ENCODE measurements around the gene RNF169. TPM values are rescaled to one million over a fixed set of nuclear protein-coding genes. Genes with fewer than 3 reads are reported as not detected.
A peak's percentile ranks its signal among the peaks of the same experiment; 100 is the strongest.
"Not testable (repeated sequence)": the region's sequence is repeated elsewhere in the genome, so short reads cannot be mapped to it uniquely, and the experiment has no call there.

Gene RNF169
- total RNA-seq, 2 donors from 2014 or later, result 18.1 to 19.4 TPM

- DNase-seq (no peak), ATAC-seq (no peak)
- peaks cover 34% of the 10 kb centered on the region for H3K4me1 Mint-ChIP-seq
Observed at GRCh38 chr11:74766905-74767304, 18.3 kb downstream of the RNF169 start.

GRCh38 chr11:74768172-74768651 is 19.6 kb downstream of the RNF169 start:
- H3K4me1 Mint-ChIP-seq, result peaks cover 30% of the 10 kb centered on the region
- peak overlapping the region; percentile 86 for H3K27ac Mint-ChIP-seq
- not testable (repeated sequence) for H3K9me3 ChIP-seq (ENCODE audit: control insufficient read depth, low read length, poor library complexity, severe bottlenecking); H3K4me3 Mint-ChIP-seq; H3K27me3 Mint-ChIP-seq; H3K36me3 Mint-ChIP-seq (ENCODE audit: low read depth); DNase-seq
- peak; percentile 27 for ATAC-seq

More at GRCh38 chr11:74766905-74767304, 18.3 kb downstream of the RNF169 start:
- H3K9me3 ChIP-seq (ENCODE audit: control insufficient read depth, low read length, poor library complexity, severe bottlenecking), result no peaks in the 10 kb centered on the region
- Mint-ChIP-seq H3K4me3 (no peak overlapping the region), H3K27me3 (no peaks in the 10 kb centered on the region), H3K36me3 (ENCODE audit: low read depth) (peaks cover 5% of the 10 kb centered on the region), H3K27ac (peak overlapping the region; percentile 29)

DNA sequence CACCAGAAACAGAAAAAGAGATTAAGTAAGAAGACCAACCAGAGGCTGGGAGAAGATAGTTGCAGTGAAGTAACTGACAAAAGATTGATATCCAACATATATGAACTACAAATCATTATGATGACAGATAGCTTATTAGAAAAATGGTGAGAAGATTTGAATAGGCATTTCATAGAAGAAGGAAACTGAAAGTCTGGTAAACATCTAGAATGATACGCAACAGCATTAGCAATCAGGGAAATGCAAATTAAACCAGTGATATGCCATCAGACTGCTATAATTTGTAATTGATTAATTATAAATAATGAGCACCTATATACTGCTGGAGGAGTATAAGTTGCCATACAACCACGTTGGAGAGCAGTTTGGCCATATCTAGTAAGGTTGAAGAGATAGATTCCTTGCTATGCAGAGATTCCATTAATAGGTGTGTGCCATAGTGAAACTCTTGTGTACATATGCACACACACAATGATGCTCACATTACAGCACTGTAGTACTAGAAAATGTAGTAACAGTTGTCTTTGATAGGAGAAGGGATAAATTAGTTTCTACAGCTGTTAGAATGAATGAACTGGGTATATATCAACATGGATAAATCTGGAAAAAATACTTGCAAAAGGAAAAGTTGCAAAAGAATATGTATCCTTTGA is 20.5 kb downstream of the RNF169 start:
- H3K36me3 Mint-ChIP-seq (ENCODE audit: low read depth), result peaks cover 3% of the 10 kb centered on the region
- peaks cover 30% of the 10 kb centered on the region for H3K4me1 Mint-ChIP-seq
- H3K9me3 ChIP-seq (ENCODE audit: control insufficient read depth, low read length, poor library complexity, severe bottlenecking), result no peaks in the 10 kb centered on the region
- DNase-seq, result no peak
- no peaks in the 10 kb centered on the region for H3K27me3 Mint-ChIP-seq
- H3K27ac Mint-ChIP-seq, result peak overlapping the region; percentile 86
- no peak for ATAC-seq
- H3K4me3 Mint-ChIP-seq, result no peak overlapping the region

DNA sequence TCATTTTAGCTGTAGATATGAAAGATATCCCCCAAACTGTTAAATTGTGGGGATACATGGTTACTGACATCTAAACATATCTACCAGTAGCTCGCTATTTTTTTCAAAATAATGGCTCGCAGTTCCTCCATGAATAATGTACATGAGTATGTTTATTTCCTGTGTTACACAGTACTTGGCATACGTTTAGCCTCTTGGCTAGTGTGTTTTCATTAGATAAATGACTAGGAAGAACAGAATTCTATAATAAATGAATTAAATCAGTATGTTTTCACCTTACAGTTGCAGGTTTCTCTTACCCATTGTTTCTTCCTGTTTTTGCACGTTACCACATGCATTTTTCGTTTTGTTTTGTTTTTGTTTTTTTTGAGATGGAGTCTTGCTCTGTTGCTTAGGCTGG is 21.8 kb downstream of the RNF169 start:
- H3K4me3 Mint-ChIP-seq, result no peak overlapping the region

GRCh38 chr11:74771139-74771538 is 22.5 kb downstream of the RNF169 start:
- ATAC-seq (no peak), DNase-seq (no peak)
- H3K4me3 Mint-ChIP-seq, result no peak overlapping the region
- no peaks in the 10 kb centered on the region for H3K9me3 ChIP-seq (ENCODE audit: control insufficient read depth, low read length, poor library complexity, severe bottlenecking)
- H3K27me3 Mint-ChIP-seq, result no peaks in the 10 kb centered on the region
- no peak overlapping the region for H3K27ac Mint-ChIP-seq
- peaks cover 42% of the 10 kb centered on the region for H3K4me1 Mint-ChIP-seq
- H3K36me3 Mint-ChIP-seq (ENCODE audit: low read depth), result no peaks in the 10 kb centered on the region

More for the DNA sequence above, 21.8 kb downstream of the RNF169 start:
- H3K4me1 Mint-ChIP-seq, result peaks cover 36% of the 10 kb centered on the region
- H3K9me3 ChIP-seq (ENCODE audit: control insufficient read depth, low read length, poor library complexity, severe bottlenecking), result no peaks in the 10 kb centered on the region
- no peak for DNase-seq
- no peak overlapping the region for H3K27ac Mint-ChIP-seq
- no peaks in the 10 kb centered on the region for H3K27me3 Mint-ChIP-seq
- no peaks in the 10 kb centered on the region for H3K36me3 Mint-ChIP-seq (ENCODE audit: low read depth)
- no peak for ATAC-seq

DNA sequence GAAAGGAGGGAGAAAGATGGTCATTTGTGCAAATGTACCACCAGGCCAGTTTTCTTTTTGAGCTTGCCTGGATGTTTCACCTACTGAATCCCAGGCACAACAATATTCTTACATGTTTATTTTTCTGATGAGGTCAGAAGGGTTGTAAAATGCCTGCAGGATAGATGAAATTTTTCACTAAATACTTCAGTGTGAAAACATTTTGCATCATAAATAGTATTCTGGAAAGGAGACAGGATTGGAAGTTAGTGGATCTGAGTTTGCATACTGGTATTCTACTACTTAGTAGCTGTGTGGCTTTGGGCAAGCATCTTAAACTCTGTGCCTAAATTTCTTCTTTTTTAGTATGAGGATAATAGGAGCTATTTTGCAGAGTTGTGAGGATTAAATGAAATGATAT is 24.8 kb downstream of the RNF169 start:
- no peaks in the 10 kb centered on the region for H3K9me3 ChIP-seq (ENCODE audit: control insufficient read depth, low read length, poor library complexity, severe bottlenecking)
- H3K27me3 Mint-ChIP-seq, result no peaks in the 10 kb centered on the region
- H3K36me3 Mint-ChIP-seq (ENCODE audit: low read depth), result peaks cover 2% of the 10 kb centered on the region
- peaks cover 42% of the 10 kb centered on the region for H3K4me1 Mint-ChIP-seq
- no peak for ATAC-seq
- H3K4me3 Mint-ChIP-seq, result no peak overlapping the region
- no peak overlapping the region for H3K27ac Mint-ChIP-seq
- DNase-seq, result no peak

- peak overlapping the region; percentile 0 for H3K27ac Mint-ChIP-seq
- H3K4me3 Mint-ChIP-seq, result no peak overlapping the region
- no peak for DNase-seq
- peaks cover 31% of the 10 kb centered on the region for H3K4me1 Mint-ChIP-seq
- no peaks in the 10 kb centered on the region for H3K27me3 Mint-ChIP-seq
- H3K36me3 Mint-ChIP-seq (ENCODE audit: low read depth), result peaks cover 2% of the 10 kb centered on the region
- no peaks in the 10 kb centered on the region for H3K9me3 ChIP-seq (ENCODE audit: control insufficient read depth, low read length, poor library complexity, severe bottlenecking)
- no peak for ATAC-seq
Observed at GRCh38 chr11:74775762-74776161, 27.1 kb downstream of the RNF169 start.

DNA sequence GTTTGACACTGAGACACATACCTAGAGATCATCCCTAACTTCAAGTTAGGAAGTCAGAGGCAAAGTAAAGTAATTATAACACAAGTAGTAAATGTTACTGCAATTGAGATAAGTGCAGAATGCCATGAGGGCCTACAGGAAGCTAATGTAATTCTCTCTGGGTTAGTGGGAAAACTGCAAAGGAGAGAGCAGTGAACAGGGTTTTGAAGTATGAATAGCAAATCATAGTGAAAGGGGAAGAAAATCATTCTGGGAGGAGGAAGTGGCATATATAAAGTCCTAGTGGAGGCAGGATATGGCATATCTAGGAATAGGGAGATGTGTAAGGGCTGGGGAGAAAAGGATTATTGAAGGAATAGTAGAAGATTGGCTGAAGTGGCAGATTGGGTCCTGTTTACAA is 27.9 kb downstream of the RNF169 start:
- Mint-ChIP-seq H3K4me3 (no peak overlapping the region), H3K27me3 (no peaks in the 10 kb centered on the region), H3K36me3 (ENCODE audit: low read depth) (peaks cover 2% of the 10 kb centered on the region), H3K4me1 (peaks cover 31% of the 10 kb centered on the region), H3K27ac (peak overlapping the region; percentile 0)
- no peak for ATAC-seq
- no peaks in the 10 kb centered on the region for H3K9me3 ChIP-seq (ENCODE audit: control insufficient read depth, low read length, poor library complexity, severe bottlenecking)
- no peak for DNase-seq

DNA sequence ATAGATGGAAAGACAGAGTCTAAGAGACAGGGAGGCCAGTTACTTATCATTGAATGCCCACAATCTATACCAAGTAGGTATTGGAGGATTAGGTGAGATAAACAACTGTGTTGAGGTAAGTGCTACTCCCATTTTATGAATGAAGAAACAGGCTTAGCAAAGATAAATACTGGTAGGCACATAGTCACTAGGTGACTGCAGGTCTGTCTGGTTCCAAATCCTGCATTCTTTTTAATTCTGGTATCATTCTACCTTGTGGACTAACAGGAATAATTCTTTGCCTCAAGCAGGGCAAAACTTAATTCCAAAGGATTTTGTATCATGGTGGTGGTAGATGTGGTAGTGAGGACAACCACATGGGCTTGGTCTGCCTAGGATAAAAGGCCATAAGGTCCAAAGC is 28.4 kb downstream of the RNF169 start:
- H3K27me3 Mint-ChIP-seq, result no peaks in the 10 kb centered on the region
- H3K4me1 Mint-ChIP-seq, result peaks cover 31% of the 10 kb centered on the region
- no peaks in the 10 kb centered on the region for H3K9me3 ChIP-seq (ENCODE audit: control insufficient read depth, low read length, poor library complexity, severe bottlenecking)
- H3K36me3 Mint-ChIP-seq (ENCODE audit: low read depth), result peaks cover 2% of the 10 kb centered on the region
- peak overlapping the region; percentile 0 for H3K27ac Mint-ChIP-seq
- DNase-seq (no peak), ATAC-seq (no peak)
- no peak overlapping the region for H3K4me3 Mint-ChIP-seq

DNA sequence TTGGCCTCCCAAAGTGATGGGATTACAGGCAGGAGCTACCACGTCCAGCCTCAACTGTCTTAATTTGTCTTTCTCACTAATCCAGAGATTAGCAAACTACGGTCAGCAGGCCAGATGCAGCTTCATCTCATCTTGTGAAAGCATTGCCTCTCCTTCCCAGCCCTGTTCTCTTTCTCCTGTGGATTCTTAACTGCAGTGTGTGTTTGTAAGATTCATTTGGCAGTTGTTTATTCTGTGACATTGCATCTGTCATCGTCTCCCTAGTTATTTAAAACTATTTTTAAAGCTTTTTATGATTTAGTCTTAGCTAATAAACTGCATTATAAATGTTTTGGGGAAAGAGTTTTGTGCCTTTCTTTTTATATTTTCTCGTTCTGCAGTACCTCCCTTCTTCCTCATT is 29.2 kb downstream of the RNF169 start:
- DNase-seq, result no peak
- no peak overlapping the region for H3K27ac Mint-ChIP-seq
- no peak overlapping the region for H3K4me3 Mint-ChIP-seq
- peaks cover 2% of the 10 kb centered on the region for H3K36me3 Mint-ChIP-seq (ENCODE audit: low read depth)
- no peaks in the 10 kb centered on the region for H3K9me3 ChIP-seq (ENCODE audit: control insufficient read depth, low read length, poor library complexity, severe bottlenecking)
- no peaks in the 10 kb centered on the region for H3K27me3 Mint-ChIP-seq
- ATAC-seq, result no peak
- peaks cover 31% of the 10 kb centered on the region for H3K4me1 Mint-ChIP-seq

- Mint-ChIP-seq H3K36me3 (ENCODE audit: low read depth) (peaks cover 2% of the 10 kb centered on the region), H3K27me3 (no peaks in the 10 kb centered on the region), H3K27ac (no peak overlapping the region), H3K4me1 (peaks cover 33% of the 10 kb centered on the region), H3K4me3 (no peak overlapping the region)
- no peak for ATAC-seq
- DNase-seq, result no peak
- H3K9me3 ChIP-seq (ENCODE audit: control insufficient read depth, low read length, poor library complexity, severe bottlenecking), result no peaks in the 10 kb centered on the region
Observed at GRCh38 chr11:74778581-74778980, 29.9 kb downstream of the RNF169 start.

DNA sequence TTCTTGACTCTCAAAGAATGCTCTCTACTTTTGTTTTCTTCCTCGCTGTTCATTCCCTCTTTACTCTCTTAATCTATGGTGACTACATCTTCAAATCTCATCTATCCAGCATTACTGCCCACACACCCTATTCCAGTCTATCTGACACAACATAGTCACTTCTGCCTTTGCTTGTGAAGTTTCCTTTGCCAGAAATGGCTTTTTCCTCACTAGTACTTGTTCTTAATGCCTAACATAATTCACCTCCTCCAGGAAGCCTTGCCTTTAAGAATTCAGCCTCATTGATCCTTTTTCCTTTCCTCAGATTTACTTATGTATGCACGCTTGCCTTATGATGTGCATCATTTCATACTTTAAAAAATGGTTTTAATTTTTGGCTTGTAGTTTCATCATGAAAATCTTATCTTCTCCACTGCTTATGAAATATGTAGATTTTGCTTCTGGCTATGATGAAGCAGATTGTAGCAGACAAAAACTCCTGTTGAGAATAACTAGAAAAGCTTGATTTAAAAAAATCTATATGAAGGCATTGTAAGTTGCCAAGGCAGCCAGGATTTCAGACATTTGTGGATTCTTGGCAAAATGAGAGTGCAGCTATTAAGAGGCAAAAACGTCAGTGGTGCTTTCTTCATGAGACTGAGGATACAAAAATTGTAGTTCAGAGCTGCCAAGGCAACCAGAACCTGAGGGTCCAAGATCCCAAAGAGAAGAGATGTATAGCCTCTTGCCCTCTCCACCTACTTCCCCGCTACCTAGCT is 31.8 kb downstream of the RNF169 start:
- Mint-ChIP-seq H3K36me3 (ENCODE audit: low read depth) (peaks cover 2% of the 10 kb centered on the region), H3K27ac (no peak overlapping the region), H3K27me3 (no peaks in the 10 kb centered on the region), H3K4me3 (no peak overlapping the region), H3K4me1 (peaks cover 35% of the 10 kb centered on the region)
- ATAC-seq (no peak), DNase-seq (no peak)
- no peaks in the 10 kb centered on the region for H3K9me3 ChIP-seq (ENCODE audit: control insufficient read depth, low read length, poor library complexity, severe bottlenecking)

- ATAC-seq (peak; percentile 86), DNase-seq (no peak)
- Mint-ChIP-seq H3K27ac (peak overlapping the region; percentile 75), H3K27me3 (no peaks in the 10 kb centered on the region), H3K4me1 (peaks cover 24% of the 10 kb centered on the region), H3K36me3 (ENCODE audit: low read depth) (no peaks in the 10 kb centered on the region), H3K4me3 (peak overlapping the region; percentile 80)
- H3K9me3 ChIP-seq (ENCODE audit: control insufficient read depth, low read length, poor library complexity, severe bottlenecking), result no peaks in the 10 kb centered on the region
Observed at GRCh38 chr11:74783241-74783871, 34.7 kb downstream of the RNF169 start.

Data from T-helper 17 cell (primary cell).